Skin epidermis (tissue), 12 donors: Measurements from ENCODE around the gene MCAT.

ENCODE experiments used
- H3K27ac ChIP-seq, 21 experiments: fragments of 200-600 bp; sonication (generic) in 11 of 21; one replicate each; pipeline ENCODE4 v1.5.0; 2020; ENCODE audit warnings: mild to moderate bottlenecking in 3 of 21, inconsistent platforms in 2 of 21, moderate library complexity in 2 of 21
- H3K4me3 ChIP-seq, 7 experiments: fragments of 200-600 bp; sonication (generic) in 2 of 7; one replicate each; pipeline ENCODE4 v1.5.0; 2020; ENCODE audit warnings: inconsistent platforms in 2 of 7, mild to moderate bottlenecking in 2 of 7, moderate library complexity in 1 of 7

The MCAT gene

GRCh38 chr22:43142880-43143562 lies at the start of gene MCAT:
Gene MCAT, minus strand, starts transcription at chr22:43143398. Its CDS starts 50 bp downstream, at chr22:43143348.
- H3K27ac ChIP-seq = peak within 1 kb of the TSS in 20 of 21 experiments; percentile 45 to 94 (median 80)
- H3K4me3 ChIP-seq = peak within 1 kb of the TSS; percentile 52 to 99 (median 89)

- no peak overlapping the region for H3K27ac ChIP-seq
- no peak overlapping the region for H3K4me3 ChIP-seq
These were observed 48.6 kb upstream of the MCAT start for GRCh38 chr22:43191831-43192230.

GRCh38 chr22:43188829-43189545 lies 45.8 kb upstream of the MCAT start:
- H3K4me3 ChIP-seq = no peak overlapping the region
- H3K27ac ChIP-seq = peak overlapping the region in 1 of 21 experiments; percentile 37

DNA sequence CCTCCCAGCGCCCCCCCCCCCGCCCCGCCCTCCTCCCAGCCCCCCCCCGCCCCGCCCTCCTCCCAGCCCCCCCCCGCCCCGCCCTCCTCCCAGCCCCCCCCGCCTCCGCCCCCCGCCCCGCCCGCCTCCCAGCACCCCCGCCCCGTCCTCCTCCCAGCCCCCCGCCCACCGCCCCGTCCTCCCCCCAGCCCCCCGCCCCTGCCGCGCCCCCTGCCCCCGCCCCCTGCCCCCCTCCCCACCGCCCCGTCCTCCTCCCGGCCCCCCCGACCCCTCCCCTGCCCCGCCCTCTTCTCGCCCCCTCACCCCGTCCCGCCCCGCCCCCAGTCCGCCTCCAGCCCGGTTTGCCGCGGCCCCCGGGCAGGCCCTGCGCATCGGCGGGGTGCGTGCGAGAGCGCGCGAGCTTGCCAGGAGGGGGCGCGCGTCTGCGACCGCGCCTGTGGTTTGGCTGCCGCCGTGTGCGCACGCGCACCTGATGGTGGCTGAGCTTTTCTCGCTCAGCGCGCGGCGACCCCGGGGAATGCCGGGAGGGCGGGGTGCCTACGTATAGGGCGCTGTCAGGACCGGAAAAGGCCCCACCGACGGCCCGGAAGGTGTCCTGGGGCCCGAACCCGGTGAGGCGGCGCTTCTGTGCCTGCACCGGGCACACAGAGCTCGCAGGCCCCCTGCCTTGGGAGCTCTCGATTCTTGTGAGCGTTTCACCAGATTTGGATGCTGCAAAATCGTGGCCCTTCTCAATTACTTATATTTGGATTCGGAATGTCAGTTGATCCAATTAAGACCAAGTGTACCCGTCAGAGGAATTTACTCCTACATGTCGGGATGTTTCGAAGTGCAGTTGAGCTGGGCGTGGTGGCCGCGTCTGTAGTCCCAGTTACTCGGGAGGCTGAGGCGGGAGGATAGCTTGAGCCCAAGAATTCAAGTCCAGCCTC lies 44.2 kb upstream of the MCAT start:
- Histone ChIP-seq H3K27ac (peak overlapping the region; percentile 55 to 95 (median 88)), H3K4me3 (peak overlapping the region; percentile 15 to 76 (median 38))

DNA sequence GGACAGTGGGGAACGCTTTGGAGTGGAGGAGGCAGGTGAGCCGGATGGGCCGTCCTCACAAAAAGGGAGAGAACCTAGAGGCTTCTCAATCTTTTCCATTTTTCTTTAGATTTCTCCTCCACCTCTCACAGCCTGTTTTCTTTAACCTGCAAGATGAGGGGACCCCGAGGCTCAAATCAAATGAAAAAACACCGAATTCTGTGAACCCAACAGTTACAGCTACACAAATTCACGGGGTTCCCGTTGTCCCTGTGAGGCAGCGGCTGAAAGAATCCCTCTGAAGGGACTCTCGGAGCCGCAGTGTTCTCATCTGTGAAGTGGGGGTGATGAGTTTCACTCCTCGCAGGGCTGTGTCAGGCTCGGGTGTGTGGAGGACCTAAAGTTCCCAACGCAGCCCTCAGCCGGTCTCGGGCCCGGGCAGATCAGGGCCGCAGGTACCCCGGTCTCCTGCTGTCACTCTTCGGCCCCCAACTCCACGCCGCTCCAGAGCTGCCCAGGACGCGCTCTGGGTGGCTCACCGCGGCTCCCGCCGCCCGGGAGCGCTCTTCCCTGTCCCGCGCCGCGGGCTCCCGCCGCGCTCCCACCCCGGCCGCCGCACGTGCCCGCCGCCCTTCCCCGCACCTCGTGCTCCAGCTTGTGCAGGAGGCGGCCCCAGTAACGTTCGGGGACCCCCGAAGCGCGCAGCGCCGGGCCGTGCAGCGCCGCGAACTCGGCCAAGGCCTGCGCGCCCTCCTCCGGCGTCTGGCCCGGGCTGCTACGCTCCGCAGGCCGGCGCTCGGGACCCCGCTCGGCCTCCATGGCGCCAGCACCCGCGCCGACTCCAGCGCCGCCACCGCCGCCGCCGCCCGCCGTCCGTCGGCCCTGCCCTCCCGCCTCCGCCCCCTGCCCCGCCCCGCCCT lies 43.3 kb upstream of the MCAT start, which contains the start of gene TTLL12:
TTLL12 (minus strand) TSS at position 863 of the 899 bp plus-strand sequence; CDS start at position 798, 65 bp downstream.
- peak within 1 kb of the TSS; percentile 62 to 95 (median 91) for H3K27ac ChIP-seq
- peak within 1 kb of the TSS; percentile 69 to 84 (median 76) for H3K4me3 ChIP-seq

DNA sequence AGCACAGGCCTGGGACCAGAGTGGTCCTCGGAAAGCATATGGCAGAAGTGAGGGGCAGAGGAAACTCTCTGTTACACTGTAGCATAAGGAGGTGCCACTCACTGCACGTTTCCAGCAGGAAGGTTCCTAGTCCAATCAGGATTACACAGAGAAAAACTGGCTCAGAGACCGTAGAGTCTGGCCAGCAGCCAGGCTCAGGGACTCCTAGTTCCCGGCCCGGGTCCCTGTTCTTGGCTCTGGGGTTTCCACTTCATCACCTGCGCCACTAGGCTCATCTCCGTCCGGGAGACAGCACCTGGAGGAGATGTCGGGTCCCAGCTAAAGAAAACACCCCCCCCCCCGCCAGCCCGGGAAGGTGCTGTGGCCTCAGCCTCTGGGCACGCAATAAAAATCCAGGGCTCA lies 42.7 kb upstream of the MCAT start:
- Histone ChIP-seq H3K27ac (peak overlapping the region in 12 of 21 experiments; percentile 22 to 94 (median 89)), H3K4me3 (peak overlapping the region; percentile 69 to 84 (median 76))

DNA sequence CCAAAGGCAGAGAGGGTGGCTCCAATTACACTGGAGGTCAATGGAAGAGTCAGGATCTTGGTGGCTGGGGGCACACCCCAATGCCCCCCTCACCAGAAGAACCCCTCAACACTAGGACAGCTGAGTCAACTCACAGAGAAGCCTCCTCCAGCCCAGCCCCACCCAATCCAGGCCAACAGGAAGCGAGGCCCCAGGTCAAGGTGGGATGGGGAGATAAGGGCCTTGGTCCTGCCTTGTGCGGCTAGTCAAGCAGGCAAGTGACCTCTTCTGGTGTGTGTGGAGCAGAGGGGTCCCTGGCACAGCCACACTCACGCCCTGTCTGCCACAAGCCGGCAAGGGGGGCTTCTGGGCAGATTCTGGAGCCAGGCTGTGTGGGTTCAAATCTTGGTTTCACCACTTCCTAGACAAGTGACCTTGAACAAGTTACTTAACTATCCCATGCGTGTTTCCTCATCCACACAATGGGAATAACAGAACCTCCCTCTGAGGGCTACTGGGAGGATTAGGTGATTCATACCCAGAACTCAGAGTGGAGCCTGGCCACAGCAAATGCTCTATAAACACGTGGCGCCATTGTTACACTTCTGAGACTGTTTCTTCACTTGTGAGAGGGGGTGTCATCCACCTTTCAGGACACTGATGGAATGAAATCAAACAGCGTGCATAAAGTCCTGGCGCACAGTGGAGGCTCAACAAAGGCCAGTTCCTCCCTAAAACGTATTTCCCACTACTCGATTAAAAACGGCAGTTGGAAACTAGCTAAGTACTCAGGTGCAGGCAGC lies 40.5 kb upstream of the MCAT start:
- peak overlapping the region in 2 of 21 experiments; percentile 16 to 36 for H3K27ac ChIP-seq
- H3K4me3 ChIP-seq = no peak overlapping the region

DNA sequence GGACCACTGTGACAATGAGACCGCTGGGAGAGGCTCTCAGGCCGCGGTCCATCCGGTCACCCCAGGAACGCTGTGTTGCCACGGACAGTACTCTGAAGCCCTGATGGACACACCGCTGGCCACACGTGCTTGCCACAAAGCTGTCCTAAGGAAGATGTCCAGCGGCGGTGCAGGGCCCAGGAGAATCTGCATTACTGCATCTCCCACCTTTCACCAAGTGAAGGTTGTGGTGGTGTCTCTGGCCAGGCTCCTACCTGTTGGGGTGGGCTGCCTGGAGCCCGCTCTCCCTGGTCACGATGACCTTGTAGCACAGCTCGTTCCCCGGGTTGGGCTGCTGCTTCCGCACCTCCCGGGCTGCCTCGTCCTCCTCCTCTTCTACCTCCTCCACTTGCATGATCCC lies 39.5 kb upstream of the MCAT start:
- no peak overlapping the region for H3K27ac ChIP-seq
- H3K4me3 ChIP-seq = no peak overlapping the region

GRCh38 chr22:43182118-43182517 lies 38.9 kb upstream of the MCAT start:
- Histone ChIP-seq H3K4me3 (no peak overlapping the region), H3K27ac (no peak overlapping the region)

DNA sequence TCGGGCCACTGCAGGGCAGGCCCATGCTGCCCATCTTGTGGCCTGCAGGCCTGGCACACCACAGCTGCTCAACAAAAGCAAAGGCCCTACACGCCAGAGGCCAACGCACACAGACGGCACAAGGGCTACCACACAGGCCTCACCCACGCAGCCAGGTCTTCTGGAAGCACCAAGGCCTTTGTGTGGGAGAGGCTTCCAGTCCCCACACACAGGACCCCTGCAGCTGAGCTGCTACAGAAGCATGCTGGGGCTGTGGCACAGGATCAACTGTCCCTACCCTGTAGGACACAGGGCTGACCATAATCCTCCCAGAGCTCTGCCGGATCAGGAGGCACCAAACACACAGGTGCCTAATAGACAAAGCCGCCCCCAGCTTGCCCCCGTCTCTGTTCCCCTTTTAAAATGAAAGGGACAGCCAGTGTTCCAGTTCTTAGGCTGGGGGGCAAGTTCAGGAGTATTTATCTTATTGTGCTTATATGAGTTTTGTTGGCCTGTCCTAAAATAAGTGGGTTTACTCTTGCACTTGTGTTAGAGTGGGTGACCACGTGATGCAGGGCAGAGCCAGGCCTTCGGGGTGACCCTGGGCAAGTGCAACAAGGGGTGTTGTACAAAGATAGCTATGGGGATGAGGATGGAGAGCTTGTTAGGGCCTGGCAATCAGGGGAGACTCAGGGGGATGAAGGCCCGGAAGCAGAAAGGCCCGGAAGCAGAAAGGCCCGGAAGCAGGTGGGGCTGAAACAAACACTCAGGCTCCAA lies 38.3 kb upstream of the MCAT start:
- no peak overlapping the region for H3K27ac ChIP-seq
- no peak overlapping the region for H3K4me3 ChIP-seq

- Histone ChIP-seq H3K27ac (no peak overlapping the region), H3K4me3 (no peak overlapping the region)
These were observed 37.5 kb upstream of the MCAT start for GRCh38 chr22:43180670-43181069.

DNA sequence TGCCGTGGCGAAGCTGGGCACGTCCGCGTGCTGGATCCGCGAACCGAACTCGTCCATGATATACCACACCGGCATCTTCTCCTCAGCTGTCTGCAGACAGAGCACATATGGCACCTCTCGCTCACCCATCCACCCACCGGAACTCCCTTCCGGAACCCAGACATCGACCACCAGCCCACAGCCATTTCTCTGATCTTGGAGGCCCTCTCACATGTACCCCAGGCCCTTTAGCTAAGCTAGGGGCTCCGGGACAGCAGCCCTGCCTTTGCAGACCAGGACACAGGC lies 36.7 kb upstream of the MCAT start:
- Histone ChIP-seq H3K4me3 (no peak overlapping the region), H3K27ac (no peak overlapping the region)

- no peak overlapping the region for H3K4me3 ChIP-seq
- H3K27ac ChIP-seq = no peak overlapping the region
These were observed 36.1 kb upstream of the MCAT start for GRCh38 chr22:43179146-43179910.

GRCh38 chr22:43177479-43177878 lies 34.3 kb upstream of the MCAT start:
- Histone ChIP-seq H3K27ac (no peak overlapping the region), H3K4me3 (no peak overlapping the region)

DNA sequence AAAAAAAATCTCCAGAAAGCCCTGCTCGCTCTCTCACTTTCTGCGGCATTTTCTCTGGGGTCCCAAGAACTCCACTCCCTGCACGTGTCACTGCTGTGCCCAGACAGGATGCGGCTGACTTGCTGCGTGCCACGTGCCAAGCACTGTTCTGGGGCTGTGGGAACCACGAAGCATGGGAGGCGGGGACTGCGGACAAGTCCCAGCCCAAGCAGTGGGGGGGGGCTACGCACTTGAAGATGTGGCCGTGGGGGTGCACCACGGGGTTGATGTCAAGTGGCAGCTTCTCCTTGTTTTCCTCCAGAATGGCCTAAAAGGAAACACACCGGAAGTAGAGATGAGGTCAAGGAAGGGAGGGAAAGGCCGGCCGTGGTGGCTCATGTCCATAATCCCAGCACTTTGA lies 32.9 kb upstream of the MCAT start:
- Histone ChIP-seq H3K4me3 (no peak overlapping the region), H3K27ac (no peak overlapping the region)

DNA sequence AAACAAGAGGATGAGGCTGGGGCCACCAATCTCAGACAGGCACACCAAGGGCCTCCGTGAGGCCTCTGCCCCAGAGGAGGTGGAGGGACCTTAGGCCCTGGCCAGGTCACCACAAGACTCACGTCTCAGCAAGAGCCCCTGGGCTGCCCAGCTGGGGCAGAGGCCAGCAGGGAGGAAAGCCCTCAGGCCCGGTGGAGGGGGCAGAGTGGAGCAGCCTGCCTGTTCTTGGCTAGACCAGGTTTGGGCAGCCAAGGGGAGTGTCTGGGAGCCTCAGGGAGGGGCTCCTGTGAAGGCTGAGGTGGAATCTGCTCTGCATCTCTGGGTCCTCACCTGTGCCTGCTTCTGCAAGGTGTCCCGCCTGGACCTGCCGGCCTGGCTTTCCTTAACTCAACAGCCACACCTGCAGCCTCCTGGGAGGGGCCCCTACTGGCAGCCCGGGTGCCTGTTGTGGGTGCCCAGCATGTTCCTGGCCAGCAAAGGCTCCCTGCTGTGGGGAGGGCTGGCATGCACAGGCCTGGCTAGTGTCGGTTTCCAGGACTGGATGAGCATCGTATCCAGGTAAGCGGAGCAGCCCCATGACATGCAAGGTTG lies 31.8 kb upstream of the MCAT start:
- H3K27ac ChIP-seq = peak overlapping the region in 5 of 21 experiments; percentile 9 to 55 (median 43)

More for the DNA sequence above, 31.8 kb upstream of the MCAT start:
- H3K4me3 ChIP-seq = no peak overlapping the region
